Gastroesophageal sphincter (tissue), 3 donors: Measurements from ENCODE around the gene ZNF600.

Experiments
- CTCF ChIP-seq, 4 experiments: fragments of 200-600 bp in 2 of 4; fragments of 450-650 bp in 2 of 4; sonication (generic) in 1 of 4; IDR thresholded peaks; one replicate each; pipeline ENCODE4 v1.5.1; 2017 to 2019; ENCODE audit warnings: antibody characterized with exemption in 4 of 4, mild to moderate bottlenecking in 2 of 4, moderate library complexity in 2 of 4
- EP300 ChIP-seq: sonication (generic); formaldehyde crosslinking; IDR thresholded peaks from one replicate; pipeline ENCODE4 v1.6.1; 2017; ENCODE audit warnings: antibody characterized with exemption, mild to moderate bottlenecking
- POLR2A ChIP-seq, 2 donors: fragments of 450-650 bp; IDR thresholded peaks; one replicate each; pipeline ENCODE4 v1.6.1; 2017; ENCODE audit warnings: antibody characterized with exemption in 2 of 2, mild to moderate bottlenecking in 2 of 2, moderate library complexity in 1 of 2
- POLR2AphosphoS5 ChIP-seq: sonication (generic); formaldehyde crosslinking; IDR thresholded peaks from one replicate; pipeline ENCODE4 v1.6.1; 2017; ENCODE audit warnings: antibody characterized with exemption

GRCh38 chr19:52789440-52789839 lies 2.8 kb upstream of the ZNF600 start:
- TF ChIP-seq CTCF (IDR thresholded peaks at IDR 0.05) = no peak
- TF ChIP-seq EP300 = no peak
- TF ChIP-seq POLR2AphosphoS5 = no peak
- TF ChIP-seq POLR2A (IDR thresholded peaks at IDR 0.05) = no peak
